Colonic mucosa (tissue), 4 donors: Measurements from ENCODE around the gene SMPD3. TPM values are rescaled to one million over a fixed set of nuclear protein-coding genes. Genes with fewer than 3 reads are reported as not detected.

Source experiments
- DNase-seq: peaks from one replicate; pipeline ENCODE4 v3.0.0-alpha.2; 2020
- H3K27ac ChIP-seq: fragments of 200-600 bp; one replicate; pipeline ENCODE4 v1.8.0; 2021
- H3K27me3 ChIP-seq: fragments of 200-600 bp; one replicate; pipeline ENCODE4 v1.8.0; 2021
- H3K36me3 ChIP-seq: fragments of 200-600 bp; one replicate; pipeline ENCODE4 v1.8.0; 2021
- H3K4me1 ChIP-seq: fragments of 200-600 bp; one replicate; pipeline ENCODE4 v1.8.0; 2021; ENCODE audit warnings: mild to moderate bottlenecking
- H3K4me3 ChIP-seq: fragments of 200-600 bp; one replicate; pipeline ENCODE4 v1.8.0; 2021
- H3K9ac ChIP-seq, 2 donors: one replicate each; pipeline ENCODE4 v1.7.0; 2013; ENCODE audit warnings: control low read depth in 2 of 2, low read depth in 2 of 2, low read length in 2 of 2
- H3K9me3 ChIP-seq: fragments of 200-600 bp; one replicate; pipeline ENCODE4 v1.8.0; 2021
- CTCF ChIP-seq: fragments of 200-600 bp; IDR thresholded peaks from one replicate; pipeline ENCODE4 v1.8.0; 2022; ENCODE audit warnings: antibody characterized with exemption, mild to moderate bottlenecking
- intact Hi-C: fragments of 100-400 bp; cut with DNase I; formaldehyde crosslinking; loops from one replicate; pipeline ENCODE4 v1.14.1; 2022
- total RNA-seq, 2 donors: library from RNA; stranded (reverse); fragmentation: NEBNext Ultra II Directional in 1 of 2; extraction: Animal tissue kit (Norgen Biotek cat#: 25700) in 1 of 2; gene quantifications; one replicate each; pipeline ENCODE4 v1.2.1, GENCODE V29; 2021
- donor health status: healthy.
- donor health status: DM: no; HTN: no; CAD: no.
- donor health status: DM: no; HTN: no; CAD: no.

The SMPD3 gene
- total RNA-seq, 2 donors from 2014 or later, result 71.1 to 76.5 TPM

GRCh38 chr16:68411086-68411485, 37.2 kb downstream of the SMPD3 start:
- Histone ChIP-seq H3K36me3 (no peaks in the 10 kb centered on the region), H3K4me3 (no peak overlapping the region), H3K4me1 (peaks cover 5% of the 10 kb centered on the region), H3K27ac (no peak overlapping the region), H3K9me3 (no peaks in the 10 kb centered on the region), H3K27me3 (no peaks in the 10 kb centered on the region), H3K9ac (no peak overlapping the region)
- DNase-seq, result no peak
- intact Hi-C loops, result no loop called here
- no peak for TF ChIP-seq CTCF

GRCh38 chr16:68408967-68409366, 39.3 kb downstream of the SMPD3 start:
- H3K27me3 ChIP-seq, result no peaks in the 10 kb centered on the region
- H3K4me3 ChIP-seq, result no peak overlapping the region
- no peak for DNase-seq
- no peak overlapping the region for H3K9ac ChIP-seq
- no peak for TF ChIP-seq CTCF
- H3K9me3 ChIP-seq, result no peaks in the 10 kb centered on the region
- no peaks in the 10 kb centered on the region for H3K4me1 ChIP-seq
- no peak overlapping the region for H3K27ac ChIP-seq
- intact Hi-C loops, result no loop called here
- no peaks in the 10 kb centered on the region for H3K36me3 ChIP-seq

GRCh38 chr16:68408428-68408827, 39.9 kb downstream of the SMPD3 start:
- intact Hi-C loops, result no loop called here
- no peak overlapping the region for H3K9ac ChIP-seq
- H3K36me3 ChIP-seq, result no peaks in the 10 kb centered on the region
- no peaks in the 10 kb centered on the region for H3K4me1 ChIP-seq
- H3K9me3 ChIP-seq, result no peaks in the 10 kb centered on the region
- H3K27me3 ChIP-seq, result no peaks in the 10 kb centered on the region
- no peak overlapping the region for H3K4me3 ChIP-seq
- H3K27ac ChIP-seq, result no peak overlapping the region
- DNase-seq, result no peak
- no peak for TF ChIP-seq CTCF

GRCh38 chr16:68406458-68407152, 41.7 kb downstream of the SMPD3 start:
- H3K27ac ChIP-seq, result no peak overlapping the region

GRCh38 chr16:68404736-68405345, 43.5 kb downstream of the SMPD3 start:
- Histone ChIP-seq H3K9me3 (no peaks in the 10 kb centered on the region), H3K4me3 (no peak overlapping the region), H3K27ac (no peak overlapping the region), H3K9ac (no peak overlapping the region), H3K36me3 (no peaks in the 10 kb centered on the region), H3K27me3 (no peaks in the 10 kb centered on the region), H3K4me1 (no peaks in the 10 kb centered on the region)
- no peak for TF ChIP-seq CTCF
- DNase-seq, result no peak
- intact Hi-C loops, result no loop called here

More at GRCh38 chr16:68406458-68407152, 41.7 kb downstream of the SMPD3 start:
- H3K4me3 ChIP-seq, result no peak overlapping the region
- intact Hi-C loops, result no loop called here
- no peak overlapping the region for H3K9ac ChIP-seq
- no peak for DNase-seq
- TF ChIP-seq CTCF, result no peak
- H3K9me3 ChIP-seq, result no peaks in the 10 kb centered on the region
- no peaks in the 10 kb centered on the region for H3K36me3 ChIP-seq
- H3K4me1 ChIP-seq, result no peaks in the 10 kb centered on the region
- no peaks in the 10 kb centered on the region for H3K27me3 ChIP-seq
